ENCODE data around the gene NISCH.

Gene NISCH

GRCh38 chr3:52456169-52456799, 880 bp downstream of the NISCH start:
- ChIA-PET POLR2A (interaction anchor here (1.0 to 1.6 kb wide), 3 partner anchors 8 to 80 kb away, joined by 3 to 6 read pairs (median 4); partner anchors contain the start of gene UQCC5), CTCF (no interaction called here)
- no peak for TF ChIP-seq SP1 (IDR thresholded peaks at IDR 0.05)
- TF ChIP-seq ELF4 (IDR thresholded peaks at IDR 0.05), result no peak
- no peak for TF ChIP-seq HDGF (IDR thresholded peaks at IDR 0.05; ENCODE audit: borderline replicate concordance)
- DNase-seq (ENCODE audit: extremely low spot score), result peak; percentile 39

- TF ChIP-seq TARDBP (IDR thresholded peaks at IDR 0.05) (no peak), LEF1 (IDR thresholded peaks at IDR 0.05; ENCODE audit: borderline replicate concordance) (no peak), FOXM1 (IDR thresholded peaks at IDR 0.05; ENCODE audit: borderline replicate concordance) (no peak), BHLHE40 (IDR thresholded peaks at IDR 0.05; ENCODE audit: borderline replicate concordance) (no peak), ELF4 (IDR thresholded peaks at IDR 0.05) (no peak), ZNF384 (IDR thresholded peaks at IDR 0.05) (no peak), PKNOX1 (IDR thresholded peaks at IDR 0.05) (no peak), HDGF (IDR thresholded peaks at IDR 0.05; ENCODE audit: borderline replicate concordance) (no peak), FOXK2 (IDR thresholded peaks at IDR 0.05) (no peak), SP1 (IDR thresholded peaks at IDR 0.05) (no peak), FOXA1 (IDR thresholded peaks at IDR 0.05) (no peak), SUZ12 (IDR thresholded peaks at IDR 0.05) (no peak), NFRKB (IDR thresholded peaks at IDR 0.05) (no peak), L3MBTL2 (conservative IDR thresholded peaks at IDR 0.05) (no peak), CTBP1 (IDR thresholded peaks at IDR 0.05; ENCODE audit: borderline replicate concordance) (no peak), ARNT (IDR thresholded peaks at IDR 0.05) (no peak)
- CTCF ChIA-PET, result no interaction called here
These were observed 1.4 kb downstream of the NISCH start for GRCh38 chr3:52456800-52457183.

GRCh38 chr3:52458031-52458760, 2.8 kb downstream of the NISCH start:
- ChIA-PET CTCF (no interaction called here), POLR2A (interaction anchor here (1.0 kb wide), 1 partner anchor 10 kb away, joined by 3 read pairs; no protein-coding TSS in a partner anchor)
- no peak for TF ChIP-seq L3MBTL2 (conservative IDR thresholded peaks at IDR 0.05)
- no peak for TF ChIP-seq FOXA1 (IDR thresholded peaks at IDR 0.05)
- TF ChIP-seq PKNOX1 (IDR thresholded peaks at IDR 0.05), result no peak
- TF ChIP-seq ZNF384 (IDR thresholded peaks at IDR 0.05), result no peak
- no peak for DNase-seq (ENCODE audit: extremely low spot score)

More at GRCh38 chr3:52456800-52457183, 1.4 kb downstream of the NISCH start:
- POLR2A ChIA-PET, result interaction anchor here (1.0 to 1.6 kb wide), 3 partner anchors 8 to 79 kb away, joined by 3 to 6 read pairs (median 4); partner anchors contain the start of gene UQCC5
- no peak for DNase-seq (ENCODE audit: extremely low spot score)

- CTCF ChIA-PET, result no interaction called here
- POLR2A ChIA-PET, result interaction anchor here (1.0 kb wide), 1 partner anchor 10 kb away, joined by 3 read pairs; no protein-coding TSS in a partner anchor
- TF ChIP-seq FOXK2 (IDR thresholded peaks at IDR 0.05) (no peak), SUZ12 (IDR thresholded peaks at IDR 0.05) (no peak)
- no peak for DNase-seq (ENCODE audit: extremely low spot score)
These were observed 3.6 kb downstream of the NISCH start for GRCh38 chr3:52458770-52459545.

- DNase-seq (ENCODE audit: extremely low spot score), result no peak
- ChIA-PET POLR2A (no interaction called here), CTCF (no interaction called here)
- TF ChIP-seq PKNOX1 (IDR thresholded peaks at IDR 0.05) (no peak), L3MBTL2 (conservative IDR thresholded peaks at IDR 0.05) (no peak), SUZ12 (IDR thresholded peaks at IDR 0.05) (no peak), NFRKB (IDR thresholded peaks at IDR 0.05) (no peak), TARDBP (IDR thresholded peaks at IDR 0.05) (no peak), ZNF384 (IDR thresholded peaks at IDR 0.05) (no peak), FOXM1 (IDR thresholded peaks at IDR 0.05; ENCODE audit: borderline replicate concordance) (no peak), FOXK2 (IDR thresholded peaks at IDR 0.05) (no peak), LEF1 (IDR thresholded peaks at IDR 0.05; ENCODE audit: borderline replicate concordance) (no peak), HDGF (IDR thresholded peaks at IDR 0.05; ENCODE audit: borderline replicate concordance) (no peak), FOXA1 (IDR thresholded peaks at IDR 0.05) (no peak), ARNT (IDR thresholded peaks at IDR 0.05) (no peak), SP1 (IDR thresholded peaks at IDR 0.05) (no peak)
These were observed 6.5 kb downstream of the NISCH start for GRCh38 chr3:52461874-52462273.

GRCh38 chr3:52463416-52463815, 8.0 kb downstream of the NISCH start:
- DNase-seq (ENCODE audit: extremely low spot score), result no peak
- TF ChIP-seq PKNOX1 (IDR thresholded peaks at IDR 0.05) (no peak), FOXK2 (IDR thresholded peaks at IDR 0.05) (no peak), SP1 (IDR thresholded peaks at IDR 0.05) (no peak), CTBP1 (IDR thresholded peaks at IDR 0.05; ENCODE audit: borderline replicate concordance) (no peak), L3MBTL2 (conservative IDR thresholded peaks at IDR 0.05) (no peak), FOXA1 (IDR thresholded peaks at IDR 0.05) (no peak), NFRKB (IDR thresholded peaks at IDR 0.05) (no peak), FOXM1 (IDR thresholded peaks at IDR 0.05; ENCODE audit: borderline replicate concordance) (no peak)
- CTCF ChIA-PET, result no interaction called here
- POLR2A ChIA-PET, result no interaction called here

Measured in HEK293T (cell line).